Measurements from ENCODE around the gene TAF10.

TAF10 gene

DNA sequence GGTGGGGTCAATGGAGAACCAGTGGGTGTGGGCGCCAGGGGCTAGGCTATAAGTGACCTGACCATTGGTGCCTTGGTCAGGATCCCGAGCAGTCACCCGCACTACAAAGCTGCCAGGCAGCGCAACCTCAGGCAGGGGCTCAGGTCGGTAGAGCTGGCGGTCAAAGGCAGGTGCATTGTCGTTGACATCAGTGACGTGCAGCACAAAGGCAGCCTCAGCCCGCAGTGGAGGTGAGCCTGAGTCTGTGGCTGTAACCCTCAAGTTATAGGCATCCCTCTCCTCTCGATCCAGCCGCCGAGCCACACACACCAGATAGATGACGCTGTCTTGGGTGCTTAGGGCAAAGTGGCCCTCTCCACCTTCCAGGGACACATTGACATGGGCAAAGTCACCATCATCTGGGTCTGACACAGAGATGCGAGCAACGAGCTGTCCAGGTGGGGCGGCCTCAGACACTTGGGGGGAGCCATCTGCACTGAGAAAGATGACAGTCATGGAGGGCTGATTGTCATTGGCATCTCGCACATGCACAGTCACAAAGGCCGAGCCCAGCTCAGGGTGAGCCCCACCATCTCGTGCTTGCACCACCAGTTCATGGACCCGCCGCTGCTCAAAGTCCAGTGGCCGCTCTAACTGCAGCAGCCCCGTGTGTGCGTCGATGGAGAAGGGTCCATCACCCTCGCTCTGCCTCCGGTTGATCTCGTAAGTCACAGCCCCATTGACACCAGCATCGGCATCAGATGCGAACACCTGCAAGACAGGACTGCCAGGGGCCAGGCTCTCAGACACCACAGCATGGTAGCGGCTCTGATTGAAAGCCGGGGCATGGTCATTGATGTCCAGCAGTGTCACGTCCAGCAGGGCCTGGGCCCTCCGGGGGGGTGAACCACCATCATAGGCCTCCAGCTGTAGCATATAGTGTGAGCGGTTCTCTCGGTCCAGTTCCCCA, 28.3 kb upstream of the TAF10 start:
- DNase-seq = no peak

DNA sequence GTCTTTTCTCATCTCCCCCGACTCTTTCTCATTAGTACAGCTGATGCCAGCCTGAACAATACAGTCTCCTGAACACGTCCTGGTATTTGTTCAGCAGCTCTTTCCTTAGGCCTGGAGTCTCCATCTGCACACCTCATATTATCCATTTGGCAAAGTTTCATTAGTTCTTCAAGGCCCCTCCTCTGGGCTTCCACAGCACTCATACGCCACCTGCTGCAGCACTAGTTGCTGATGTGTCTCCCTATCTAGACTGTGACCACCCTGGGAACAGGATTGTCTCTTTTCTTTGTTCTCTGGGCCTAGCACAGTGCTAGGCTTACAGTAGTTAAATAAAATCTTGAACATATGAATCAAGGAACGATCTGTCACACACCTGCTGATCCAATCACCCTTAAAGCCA, 26.4 kb upstream of the TAF10 start:
- no peak for DNase-seq

DNA sequence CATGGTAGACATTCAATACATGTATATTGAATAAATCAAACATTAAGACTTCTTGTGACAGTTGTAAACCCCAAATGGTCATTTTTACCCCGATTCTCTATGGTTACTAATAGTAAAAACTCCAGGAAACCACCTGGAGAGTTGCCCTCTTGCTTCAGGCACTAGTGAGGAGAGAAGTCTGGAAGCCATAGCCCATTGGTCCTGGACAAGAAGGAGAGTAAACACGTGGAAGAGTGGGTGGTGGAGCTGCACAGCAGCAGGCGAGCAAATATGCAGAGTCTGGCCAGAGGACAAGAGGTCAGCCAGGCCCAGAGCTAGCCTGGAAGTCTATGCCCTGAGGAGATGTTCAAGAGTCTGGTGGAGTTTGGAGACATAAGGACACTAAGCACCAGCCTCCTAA, 25.9 kb upstream of the TAF10 start:
- DNase-seq = no peak

DNA sequence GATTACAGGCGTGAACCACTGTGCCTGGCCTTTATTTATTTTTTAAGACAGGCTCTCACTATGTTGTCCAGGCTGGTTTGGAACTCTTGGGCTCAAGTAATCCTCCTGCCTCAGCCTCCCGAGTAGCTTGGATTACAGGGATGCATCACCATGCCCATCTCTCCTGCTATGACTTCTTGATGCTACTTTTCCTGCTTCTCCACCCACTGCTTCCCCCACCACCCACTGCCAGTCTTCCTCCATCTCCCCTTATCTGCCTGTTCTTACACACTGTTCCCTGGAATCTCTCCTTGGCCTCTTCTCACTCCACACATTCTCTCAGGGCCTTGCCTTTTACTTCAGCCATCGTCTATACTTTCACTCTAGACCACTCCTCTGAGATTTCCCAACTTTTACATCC, 24.5 kb upstream of the TAF10 start:
- no peak for DNase-seq

DNA sequence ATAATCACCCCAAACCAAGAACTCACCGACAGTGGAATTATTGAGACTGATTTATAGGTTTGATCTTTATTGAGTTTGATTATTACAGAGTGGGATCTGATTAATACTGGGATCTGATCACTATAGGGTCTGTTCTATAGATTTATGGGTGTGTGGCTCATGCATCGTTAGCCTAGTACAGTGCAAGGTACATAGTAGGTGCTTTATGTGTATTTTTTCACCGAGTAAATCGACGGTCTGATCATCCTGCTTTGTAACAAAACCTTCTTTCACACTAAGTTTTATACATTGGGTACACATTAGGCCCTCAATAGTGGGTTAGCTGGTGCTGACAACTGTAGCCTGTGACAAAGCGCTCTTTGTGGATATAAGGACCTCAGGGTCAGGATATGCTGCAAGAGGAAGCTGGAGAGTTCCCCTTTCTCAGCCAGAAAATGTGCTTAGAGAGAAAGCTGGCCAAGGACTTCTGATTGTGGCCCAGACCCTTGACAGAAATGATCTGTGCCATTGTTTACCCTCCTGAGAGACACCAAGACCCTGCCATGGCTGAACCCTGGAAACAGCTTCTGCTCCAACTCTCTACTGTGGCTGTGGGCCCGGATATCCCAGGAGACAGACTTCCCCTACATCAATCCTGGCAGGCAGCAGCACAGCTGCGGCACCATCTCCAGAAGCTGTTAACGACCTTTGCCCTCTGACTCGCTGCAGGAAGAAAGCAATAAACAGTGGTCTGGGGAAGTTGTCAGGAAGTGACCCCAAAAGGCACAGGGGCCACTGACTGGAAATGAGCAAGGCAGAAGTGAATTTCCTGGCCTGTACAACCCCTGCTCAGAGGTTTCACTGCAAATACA, 23.3 kb upstream of the TAF10 start:
- DNase-seq = peak; percentile 95

DNA sequence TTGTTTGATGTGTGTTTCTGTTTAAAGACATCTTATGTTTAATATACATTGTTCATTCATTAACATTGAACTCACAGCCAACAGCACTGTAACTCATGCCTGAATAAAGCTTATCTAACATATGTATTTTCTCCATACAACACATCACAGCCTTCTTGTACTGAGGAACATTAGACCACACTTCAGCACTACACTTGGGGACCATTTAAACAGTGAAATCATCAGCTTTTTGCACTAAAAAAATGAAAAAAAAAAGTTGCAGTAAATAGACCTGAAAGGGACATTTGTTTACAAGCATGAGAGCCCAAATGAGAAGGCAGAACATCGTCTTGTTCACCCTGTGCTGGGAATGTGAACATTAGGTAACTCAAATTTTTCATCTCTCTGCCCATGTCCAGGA, 22.5 kb upstream of the TAF10 start:
- no peak for DNase-seq

DNA sequence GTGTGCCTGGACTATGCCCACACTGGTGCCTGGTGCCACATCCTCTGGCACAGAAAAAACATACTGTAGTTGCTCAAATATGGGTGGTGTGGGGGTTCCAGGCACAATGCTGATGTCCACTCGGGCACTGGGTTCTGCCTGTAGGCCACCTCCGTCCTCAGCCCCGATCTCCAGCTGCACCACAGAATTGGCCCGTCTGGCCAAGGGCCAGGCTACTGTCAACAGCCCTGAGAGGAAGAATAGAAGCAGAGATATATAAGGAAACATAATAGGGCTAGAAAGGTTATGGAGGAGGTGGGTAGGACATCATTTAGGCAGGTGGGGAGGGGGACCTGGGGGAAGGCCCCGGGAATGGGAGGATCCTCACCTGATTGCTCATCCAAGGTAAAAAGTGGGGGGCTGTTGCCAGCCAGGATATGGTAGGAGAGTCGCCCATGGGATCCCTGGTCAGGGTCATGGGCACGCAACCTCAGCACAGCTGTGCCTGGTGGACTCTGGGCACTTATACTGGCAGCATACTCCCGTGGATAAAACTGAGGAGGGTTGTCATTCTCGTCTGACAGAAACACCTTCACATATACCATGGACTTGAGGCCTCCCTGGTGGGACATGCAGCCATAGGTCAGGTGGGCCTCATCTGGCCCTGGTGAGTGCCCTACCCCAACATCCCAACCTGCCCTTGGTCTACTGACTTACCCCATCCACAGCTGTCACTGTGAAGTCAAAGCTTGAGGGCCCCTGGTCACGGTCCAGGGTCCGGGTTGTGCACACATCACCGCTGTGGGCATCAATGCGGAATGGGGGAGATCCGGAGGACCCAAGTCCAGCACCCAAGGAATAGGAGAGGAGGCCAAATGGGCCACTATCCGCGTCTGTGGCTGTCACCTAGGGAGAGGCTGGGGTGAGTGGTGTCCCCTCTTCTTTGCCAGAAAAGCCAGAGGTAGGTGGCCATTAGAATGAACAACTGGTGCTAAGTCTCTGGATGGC, 21.7 kb upstream of the TAF10 start:
- no peak for DNase-seq

DNA sequence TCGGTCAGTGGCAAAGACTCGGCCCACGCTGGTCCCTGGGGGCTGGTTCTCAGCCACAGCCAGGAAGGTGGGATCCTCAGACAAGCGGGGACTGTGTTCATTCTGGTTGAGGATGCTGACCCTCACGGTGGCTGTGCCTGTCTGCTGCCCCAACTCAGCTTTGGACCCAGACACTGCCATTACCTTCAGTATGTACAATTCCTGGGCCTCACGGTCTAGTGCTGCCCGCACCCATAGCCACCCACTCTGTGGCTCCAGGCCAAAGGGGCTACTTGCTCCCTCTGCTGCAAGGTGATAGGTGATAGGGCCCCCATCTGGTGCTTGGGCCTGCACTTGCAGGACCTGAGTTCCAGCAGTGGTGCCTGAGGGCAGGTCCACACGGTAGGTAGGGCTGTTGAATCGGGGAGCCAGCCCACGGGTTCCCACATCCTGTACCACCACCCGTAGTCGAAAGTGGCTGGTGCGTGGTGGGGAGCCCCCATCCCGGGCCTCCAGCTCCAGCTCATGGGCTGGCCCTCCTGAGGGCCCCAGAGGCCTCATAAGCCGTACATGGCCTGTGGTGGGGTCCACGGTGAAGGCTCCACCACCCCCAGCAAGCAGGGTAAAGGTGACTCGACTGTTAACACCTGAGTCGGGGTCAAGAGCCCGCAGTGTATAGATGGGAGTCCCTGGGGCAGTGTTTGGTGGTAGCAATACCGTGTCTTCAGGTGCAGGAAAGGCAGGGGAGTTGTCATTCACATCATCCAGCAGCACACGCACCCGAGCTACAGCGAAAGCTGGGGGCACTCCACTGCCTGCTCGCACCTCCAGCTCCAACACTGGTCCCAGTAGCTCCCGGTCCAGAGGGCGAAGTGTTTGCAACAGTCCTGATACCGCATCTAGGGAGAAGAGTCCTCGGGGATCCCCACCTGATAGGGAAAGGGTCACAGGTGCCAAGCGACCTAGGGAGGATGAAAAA, 20.4 kb upstream of the TAF10 start:
- DNase-seq = no peak

DNA sequence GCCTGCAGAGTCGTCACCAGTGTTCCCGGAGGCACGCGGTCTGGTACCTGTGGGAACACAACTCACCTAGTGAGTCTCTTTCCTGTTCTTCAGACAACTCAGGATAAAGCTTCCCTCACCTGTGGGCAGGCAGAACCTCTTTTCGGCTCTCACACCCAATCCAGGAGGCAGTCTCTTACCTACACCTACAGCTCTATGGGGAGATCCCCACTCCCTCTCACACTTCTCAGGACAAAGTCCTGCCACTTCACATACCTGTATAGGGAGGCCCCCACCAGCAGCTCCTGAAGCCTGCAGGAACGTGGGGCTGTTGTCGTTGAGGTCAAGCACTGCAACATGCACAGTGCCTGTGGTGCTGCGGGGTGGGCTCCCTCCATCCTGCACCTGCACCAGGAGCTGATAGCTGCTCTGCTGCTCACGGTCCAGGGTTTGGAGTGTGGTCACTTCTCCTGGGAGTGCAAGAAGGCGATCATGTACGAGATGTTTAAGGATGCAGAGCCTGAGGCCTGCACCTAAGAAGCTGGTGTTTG, 19.4 kb upstream of the TAF10 start:
- DNase-seq = no peak

DNA sequence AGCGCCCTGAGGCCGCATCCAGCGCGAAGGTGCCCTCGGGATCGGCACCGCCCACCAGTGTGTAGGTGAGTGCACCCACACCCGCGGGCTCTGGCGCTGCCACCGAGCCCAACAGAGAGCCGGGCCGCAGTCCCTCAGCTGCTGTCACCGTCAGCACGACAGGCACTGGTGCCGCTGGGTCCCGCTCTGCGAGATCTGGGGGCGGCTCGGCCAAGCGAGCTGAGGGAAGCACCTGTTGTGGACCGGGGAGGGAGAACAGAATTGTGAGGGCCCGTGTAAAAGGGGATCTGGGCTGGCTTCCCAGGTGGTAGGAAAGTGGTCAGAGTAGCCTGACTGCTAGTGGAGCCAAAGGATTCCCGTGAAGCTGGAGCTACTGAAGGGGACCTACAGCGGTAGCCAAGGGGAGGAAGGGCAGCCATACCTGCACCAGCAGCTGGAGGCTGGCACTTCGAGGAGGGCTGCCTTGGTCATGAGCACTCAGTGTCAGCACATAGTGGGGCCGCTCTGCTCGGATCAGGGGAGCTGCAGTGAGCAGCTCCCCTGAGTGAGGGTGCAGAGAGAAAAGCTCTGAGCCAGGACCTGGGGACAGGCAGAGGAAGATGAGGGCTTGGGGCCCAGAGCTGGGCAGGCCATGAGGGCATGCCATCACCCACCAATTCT, 18.7 kb upstream of the TAF10 start:
- DNase-seq = no peak

DNA sequence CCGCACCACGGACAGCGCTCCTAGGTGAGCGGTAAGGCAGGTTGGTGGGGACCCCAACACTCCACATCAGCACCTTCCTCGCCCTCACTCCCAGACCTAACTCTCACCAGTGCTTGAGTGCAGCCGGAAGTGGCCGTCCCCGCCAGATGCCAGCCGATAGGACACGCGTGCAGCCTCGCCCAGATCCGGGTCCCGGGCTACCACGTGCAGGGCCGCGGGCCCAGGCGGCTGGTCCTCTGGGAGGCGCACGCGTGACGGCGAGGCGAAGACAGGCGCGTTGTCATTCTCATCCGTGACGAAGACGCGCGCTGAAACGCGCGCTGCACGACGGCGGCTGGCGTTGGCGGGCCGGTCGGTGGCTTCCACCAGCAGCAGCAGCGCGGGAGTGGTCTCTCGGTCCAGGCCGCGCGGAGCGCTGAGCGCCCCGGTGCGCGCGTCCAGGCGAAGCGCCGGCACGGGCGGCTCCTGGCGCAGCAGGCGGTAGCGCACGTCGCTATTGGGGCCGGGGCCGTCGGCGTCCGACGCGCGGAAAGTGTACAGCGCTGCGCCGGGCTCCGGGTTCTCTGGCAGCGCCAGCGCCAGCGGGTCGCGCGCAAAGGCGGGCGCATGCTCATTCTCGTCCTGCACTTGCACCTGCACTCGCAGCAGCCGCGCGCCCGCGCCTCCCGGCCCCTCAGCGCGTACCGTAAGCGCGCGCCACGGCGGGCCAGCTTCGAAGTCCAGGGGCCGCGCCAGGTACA, 18.0 kb upstream of the TAF10 start:
- no peak for DNase-seq

DNA sequence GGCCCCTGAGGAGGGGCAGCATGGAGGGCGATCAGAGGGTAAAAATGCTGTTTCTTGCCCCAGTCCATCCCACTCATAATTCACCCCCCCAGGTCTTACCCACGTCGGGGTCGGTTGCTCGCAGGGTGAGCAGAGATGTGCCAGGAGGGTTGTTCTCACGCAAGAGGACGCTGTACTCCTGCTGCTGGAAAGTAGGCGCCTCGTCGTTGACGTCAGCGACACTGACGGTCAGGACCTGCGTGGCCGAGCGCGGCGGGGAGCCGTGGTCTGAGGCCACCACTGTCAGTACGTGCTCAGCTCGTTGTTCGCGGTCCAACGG, 17.5 kb upstream of the TAF10 start:
- DNase-seq = no peak

DNA sequence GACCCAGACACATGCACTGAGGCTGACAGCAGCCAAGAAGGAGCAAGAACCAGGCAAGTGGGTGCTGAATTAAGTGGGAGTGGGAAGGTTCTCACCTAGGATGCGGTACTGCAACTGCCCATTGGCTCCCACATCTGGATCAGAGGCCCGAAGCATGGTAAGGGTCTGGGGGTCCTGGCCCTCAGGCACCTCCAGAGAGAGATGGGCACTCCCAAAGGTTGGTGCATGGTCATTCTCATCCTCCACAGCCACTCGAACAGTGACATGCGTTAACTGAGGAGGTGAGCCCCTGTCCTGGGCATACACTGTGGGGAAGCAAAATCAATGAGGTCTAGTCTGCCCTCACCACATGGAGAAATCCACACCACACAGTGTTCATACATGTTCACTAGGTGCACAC, 16.5 kb upstream of the TAF10 start:
- DNase-seq = no peak

DNA sequence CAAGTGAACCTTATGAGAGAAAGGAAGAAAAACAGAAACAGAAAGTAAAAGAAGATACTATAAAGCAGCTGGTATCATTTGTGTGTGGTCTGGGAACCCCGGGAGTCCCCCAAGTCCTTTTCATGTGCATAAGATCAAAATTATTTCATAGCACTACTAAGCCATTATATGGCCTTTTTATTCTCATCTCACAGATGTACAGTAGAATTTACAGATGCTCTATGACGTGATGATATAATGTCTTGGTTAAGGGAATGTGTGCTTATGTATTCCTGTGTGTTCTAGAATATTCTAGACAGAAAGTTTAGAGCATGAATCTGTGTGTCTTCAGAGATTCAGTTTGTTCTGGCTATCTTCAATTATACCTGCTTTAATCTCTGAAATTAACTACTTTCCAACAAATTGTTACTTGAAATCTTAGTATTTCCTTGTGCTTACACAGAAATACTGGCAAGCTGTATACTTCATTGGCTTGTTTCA, 15.8 kb upstream of the TAF10 start:
- DNase-seq = no peak

DNA sequence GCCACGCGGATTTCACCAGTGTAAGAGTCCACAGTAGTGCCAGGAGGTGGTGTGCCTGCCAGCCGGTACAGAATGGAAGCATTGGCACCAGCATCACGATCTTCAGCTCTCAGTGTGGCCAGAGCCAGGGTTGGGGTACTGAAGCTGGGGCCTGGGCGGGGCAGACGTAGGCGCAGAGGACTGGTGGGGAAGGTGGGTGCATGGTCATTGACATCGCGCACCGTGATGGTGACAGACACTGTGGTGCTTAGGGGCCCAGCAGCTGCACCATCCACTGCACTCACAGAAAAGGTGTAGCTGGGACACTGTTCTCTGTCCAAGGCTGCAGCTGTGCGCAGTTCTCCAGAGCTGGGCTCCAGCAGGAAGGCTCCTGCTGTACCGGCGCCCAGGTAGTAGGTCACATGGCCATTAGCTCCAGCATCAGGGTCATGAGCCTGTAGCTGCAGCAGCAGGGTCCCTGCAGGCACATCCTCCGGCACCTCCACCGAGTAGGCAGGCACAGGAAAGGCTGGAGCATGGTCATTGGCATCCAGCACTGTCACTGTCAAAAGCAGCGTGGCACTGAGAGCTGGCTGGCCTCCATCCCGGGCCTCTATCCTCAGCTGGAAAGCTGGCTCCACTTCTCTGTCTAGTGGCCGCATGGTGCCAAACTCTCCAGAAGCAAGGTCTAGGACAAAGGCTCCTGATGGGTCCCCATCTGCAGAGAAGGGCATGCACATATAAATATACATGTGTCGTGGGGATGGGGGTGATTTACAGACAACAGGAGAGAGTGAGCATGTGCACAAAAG, 15.2 kb upstream of the TAF10 start:
- peak; percentile 14 for DNase-seq

DNA sequence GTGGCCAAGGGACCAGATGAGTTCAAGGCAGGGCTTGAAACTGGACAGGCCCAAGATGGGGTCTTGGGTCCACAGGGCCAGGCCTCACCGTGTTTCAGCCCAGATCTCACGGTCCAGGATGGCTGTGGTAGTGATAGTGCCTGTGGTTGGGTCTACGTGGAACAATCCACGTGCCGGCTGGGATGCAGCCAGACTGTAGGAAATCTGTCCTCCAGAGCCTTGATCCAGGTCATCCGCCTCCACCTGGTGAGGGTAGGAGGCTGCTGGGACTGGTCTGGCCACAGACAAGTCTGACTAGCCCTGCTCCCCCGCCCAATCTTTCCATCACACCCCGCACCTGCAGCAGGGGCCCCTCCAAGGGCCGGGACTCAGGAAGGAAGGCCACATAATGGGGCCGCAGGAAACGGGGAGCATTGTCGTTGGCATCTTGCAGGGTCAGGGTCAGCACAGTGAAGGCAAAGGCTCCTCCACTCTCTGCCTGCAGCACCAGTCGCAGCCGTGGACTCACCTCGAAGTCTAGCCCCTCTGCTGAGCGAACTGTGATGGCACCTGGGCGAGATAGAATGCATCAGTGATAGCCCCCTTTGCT, 13.9 kb upstream of the TAF10 start:
- DNase-seq = no peak

DNA sequence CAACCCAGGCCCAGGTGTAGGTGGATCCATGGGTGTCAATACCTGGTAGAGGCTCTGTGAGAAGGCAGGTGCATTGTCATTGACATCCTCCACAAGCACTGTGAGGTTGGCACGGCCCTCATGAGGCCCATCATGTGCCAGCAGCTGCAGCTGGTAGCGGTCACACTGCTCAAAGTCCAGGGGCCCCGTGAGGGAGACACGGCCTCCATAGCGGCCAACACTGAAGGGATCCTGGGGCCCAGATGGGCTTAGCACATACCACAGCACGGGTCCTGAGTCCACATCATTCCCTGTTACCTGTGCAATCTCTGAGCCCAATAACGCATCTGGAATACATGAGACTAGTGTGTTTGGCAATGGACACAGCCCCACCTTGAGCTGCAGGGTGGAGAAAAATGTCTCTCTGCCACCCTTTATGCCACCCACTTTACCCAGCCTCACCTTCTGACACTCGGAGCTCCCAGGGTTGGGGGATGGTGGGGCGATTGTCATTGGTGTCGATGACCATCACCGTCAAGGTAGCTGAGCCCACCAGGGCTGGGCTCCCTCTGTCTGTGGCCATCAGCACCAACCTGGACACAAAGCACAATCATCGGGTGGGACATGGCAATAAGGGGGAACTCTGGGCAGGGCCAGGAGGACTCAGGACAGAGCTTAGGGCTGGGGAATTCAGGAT, 13.3 kb upstream of the TAF10 start:
- no peak for DNase-seq

All from MV-4-11 (cell line).